Omental fat pad (tissue), 4 donors: ENCODE results near the gene KRTAP10-6. TPM values are rescaled to one million over a fixed set of nuclear protein-coding genes. Genes with fewer than 3 reads are reported as not detected.

Source experiments
- ATAC-seq: fragments of 150-250 bp; one replicate; pipeline ENCODE4 v1.9.1; 2016; ENCODE audit warnings: mild to moderate bottlenecking, moderate library complexity; ENCODE audit not compliant: low FRiP score
- DNase-seq: peaks from one replicate; pipeline ENCODE4 v3.0.0-alpha.2; 2019; ENCODE audit warnings: low spot score
- total RNA-seq, 4 donors: library from RNA; depleted of rRNA; stranded (reverse); fragments of >200 nt; gene quantifications; one replicate each; pipeline ENCODE4 v1.1.0, GENCODE V29; 2016
- TF ChIP-seq, protein P1 (sequence below), 3 donors: fragments of 450-650 bp; IDR thresholded peaks; one replicate each; pipeline ENCODE4 v1.5.1; 2016 to 2017; ENCODE audit warnings: antibody characterized with exemption in 3 of 3, mild to moderate bottlenecking in 3 of 3, moderate library complexity in 2 of 3

The KRTAP10-6 gene
- total RNA-seq, 4 donors from 2014 or later = not detected

DNA sequence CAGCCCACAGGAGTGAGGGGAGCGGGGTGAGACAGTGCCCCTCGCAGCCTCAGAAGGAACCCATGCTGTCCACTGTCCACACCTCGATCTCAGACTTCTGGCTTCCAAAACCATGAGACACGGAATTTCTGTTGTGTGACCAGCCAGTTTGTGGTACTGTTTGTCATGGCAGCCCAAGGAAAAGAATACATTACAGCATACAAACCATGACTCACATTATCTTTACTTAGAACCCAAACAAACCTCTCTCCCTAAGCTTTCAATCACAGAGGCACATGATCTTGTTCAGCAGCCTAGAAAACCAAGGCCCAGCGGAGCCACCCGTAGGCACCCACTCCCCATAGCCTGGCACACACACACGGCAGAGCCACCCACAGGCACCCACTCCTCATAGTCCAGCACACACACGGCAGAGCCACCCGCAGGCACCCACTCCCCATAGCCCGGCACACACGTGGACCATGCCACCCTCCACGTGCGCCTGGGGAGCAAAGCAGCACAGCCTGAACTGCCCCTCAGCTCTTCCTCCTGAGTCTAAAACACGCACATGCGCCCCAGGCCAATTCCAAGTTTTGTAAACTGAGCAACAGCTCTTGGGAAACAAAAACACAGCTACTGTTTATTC is 19.2 kb downstream of the KRTAP10-6 start:
- TF ChIP-seq, protein P1, sequence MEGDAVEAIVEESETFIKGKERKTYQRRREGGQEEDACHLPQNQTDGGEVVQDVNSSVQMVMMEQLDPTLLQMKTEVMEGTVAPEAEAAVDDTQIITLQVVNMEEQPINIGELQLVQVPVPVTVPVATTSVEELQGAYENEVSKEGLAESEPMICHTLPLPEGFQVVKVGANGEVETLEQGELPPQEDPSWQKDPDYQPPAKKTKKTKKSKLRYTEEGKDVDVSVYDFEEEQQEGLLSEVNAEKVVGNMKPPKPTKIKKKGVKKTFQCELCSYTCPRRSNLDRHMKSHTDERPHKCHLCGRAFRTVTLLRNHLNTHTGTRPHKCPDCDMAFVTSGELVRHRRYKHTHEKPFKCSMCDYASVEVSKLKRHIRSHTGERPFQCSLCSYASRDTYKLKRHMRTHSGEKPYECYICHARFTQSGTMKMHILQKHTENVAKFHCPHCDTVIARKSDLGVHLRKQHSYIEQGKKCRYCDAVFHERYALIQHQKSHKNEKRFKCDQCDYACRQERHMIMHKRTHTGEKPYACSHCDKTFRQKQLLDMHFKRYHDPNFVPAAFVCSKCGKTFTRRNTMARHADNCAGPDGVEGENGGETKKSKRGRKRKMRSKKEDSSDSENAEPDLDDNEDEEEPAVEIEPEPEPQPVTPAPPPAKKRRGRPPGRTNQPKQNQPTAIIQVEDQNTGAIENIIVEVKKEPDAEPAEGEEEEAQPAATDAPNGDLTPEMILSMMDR (IDR thresholded peaks at IDR 0.05) = no peak
- DNase-seq (no peak), ATAC-seq (no peak)

DNA sequence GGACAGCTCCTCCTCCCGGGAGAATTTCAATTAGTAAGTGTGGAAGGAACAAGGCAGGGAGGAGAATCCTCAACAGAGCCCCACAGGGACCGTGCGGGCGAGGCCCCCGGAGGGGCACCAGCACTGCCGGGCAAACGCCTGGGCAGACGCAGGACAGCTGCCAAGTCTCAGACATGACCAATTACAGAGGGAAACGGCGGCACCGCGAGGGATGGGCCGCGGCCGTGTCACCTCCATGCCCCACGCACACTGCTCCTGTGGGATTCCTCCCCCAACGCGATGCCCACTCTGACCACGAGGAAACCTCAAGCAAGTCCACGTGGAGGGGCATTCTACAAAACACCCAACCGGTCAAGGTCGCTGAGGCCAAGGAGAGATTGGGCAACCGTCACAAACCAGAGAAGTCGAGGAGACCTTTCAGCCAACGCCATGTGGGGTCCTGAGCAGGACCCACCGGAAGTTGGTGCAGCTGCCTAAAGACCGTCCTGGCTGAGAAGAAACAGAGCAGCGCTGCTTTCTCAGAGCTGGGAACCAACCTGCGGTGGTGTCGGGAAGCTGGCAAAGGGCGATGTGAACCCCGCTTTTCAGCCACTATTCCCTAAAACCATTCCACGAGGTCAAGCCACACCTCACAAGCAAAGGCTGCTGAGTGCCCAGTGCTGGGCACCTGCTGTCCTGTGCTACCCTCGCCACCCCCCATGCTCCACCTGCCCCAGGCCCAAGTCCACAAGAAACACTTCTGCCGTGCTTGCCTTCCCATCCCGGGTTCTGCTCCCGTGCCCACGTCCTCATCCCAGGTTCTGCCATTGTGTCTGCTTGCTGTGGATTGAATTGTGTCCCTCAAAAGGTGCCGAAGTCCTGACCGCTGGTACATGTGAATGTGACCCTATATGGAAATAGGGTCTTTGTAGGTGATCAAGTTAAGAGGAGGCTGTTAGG is 20.2 kb downstream of the KRTAP10-6 start:
- ATAC-seq (no peak), DNase-seq (no peak)

GRCh38 chr21:44571296-44571695 is 21.0 kb downstream of the KRTAP10-6 start:
- TF ChIP-seq, protein P1 (IDR thresholded peaks at IDR 0.05) = no peak
- ATAC-seq = no peak
- no peak for DNase-seq

More for the DNA sequence above, 20.2 kb downstream of the KRTAP10-6 start:
- TF ChIP-seq, protein P1 (IDR thresholded peaks at IDR 0.05) = no peak

GRCh38 chr21:44569861-44570517 is 22.3 kb downstream of the KRTAP10-6 start:
- TF ChIP-seq, protein P1 (IDR thresholded peaks at IDR 0.05) = no peak
- ATAC-seq (no peak), DNase-seq (no peak)

- no peak for ATAC-seq
- TF ChIP-seq, protein P1 (IDR thresholded peaks at IDR 0.05) = no peak
- no peak for DNase-seq
Measured at GRCh38 chr21:44568667-44569556, 23.4 kb downstream of the KRTAP10-6 start.

GRCh38 chr21:44568261-44568660 is 24.0 kb downstream of the KRTAP10-6 start:
- TF ChIP-seq, protein P1 (IDR thresholded peaks at IDR 0.05) = no peak
- DNase-seq (no peak), ATAC-seq (no peak)
